A549 (cell line): ENCODE results near the gene RIF1. TPM values are rescaled to one million over a fixed set of nuclear protein-coding genes. Genes with fewer than 3 reads are reported as not detected.

Source experiments
- ATAC-seq, 2 experiments: fragments of 200-7000 bp in 1 of 2; fragments of >200 bp in 1 of 2; cut with Nextera tagmentation in 1 of 2; cut with Tn5 transposase in 1 of 2; 3 replicates each; pipeline versions ENCODE4 v1.8.0 to v1.9.1; 2018 to 2020; ENCODE audit warnings: mild to moderate bottlenecking in 1 of 2, moderate library complexity in 1 of 2
- CTCF ChIA-PET: fragments of 300-600 bp; sonication (Branson Sonifier 250); formaldehyde crosslinking; extraction: SDS; loops from one replicate; lab custom pipeline; 2021; ENCODE audit warnings: antibody characterized with exemption, inconsistent platforms; lab: Yijun Ruan, JAX
- POLR2A ChIA-PET: fragments of 350-600 bp; formaldehyde crosslinking; extraction: SDS; loops from one replicate; lab custom pipeline; 2021; ENCODE audit warnings: antibody characterized with exemption, inconsistent platforms; lab: Yijun Ruan, JAX
- DNase-seq, 2 experiments: peaks; one replicate each; pipeline versions ENCODE4 v3.0.0 to v3.0.0-alpha.2; 2011 to 2016; ENCODE audit warnings: low read depth in 1 of 2, low spot score in 1 of 2
- FAIRE-seq: peaks from 2 replicates; lab custom pipeline; 2011; peaks lifted over from hg19 to GRCh38; lab: Jason Lieb, UNC
- H3K27ac ChIP-seq, 2 experiments: fragments of >200 bp; sonication (Bioruptor Twin); formaldehyde crosslinking; 3 replicates each; pipeline ENCODE4 v1.5.1; 2016 to 2017
- H3K4me1 ChIP-seq: fragments of >200 bp; sonication (Bioruptor Twin); formaldehyde crosslinking; 3 replicates; pipeline ENCODE4 v1.6.1; 2016
- H3K4me2 ChIP-seq: fragments of >200 bp; sonication (Bioruptor Twin); formaldehyde crosslinking; 3 replicates; pipeline ENCODE4 v1.6.1; 2016
- H3K4me3 ChIP-seq: fragments of >200 bp; sonication (Bioruptor Twin); formaldehyde crosslinking; 3 replicates; pipeline ENCODE4 v1.5.1; 2016
- H3K9me3 ChIP-seq: fragments of >200 bp; sonication (Bioruptor Twin); formaldehyde crosslinking; 3 replicates; pipeline ENCODE4 v1.6.1; 2016
- BCL3 ChIP-seq: fragments of >200 bp; sonication (Bioruptor Twin); formaldehyde crosslinking; IDR thresholded peaks from 3 replicates; pipeline ENCODE4 v1.6.1; 2016
- CBX8 ChIP-seq: fragments of 200-600 bp; sonication (generic); IDR thresholded peaks from 2 replicates; pipeline ENCODE4 v1.6.1; 2016
- FOXS1 ChIP-seq: fragments of 250-450 bp; sonication (Bioruptor Pico); IDR thresholded peaks from 2 replicates; pipeline ENCODE4 v1.5.0; 2020; ENCODE audit warnings: mild to moderate bottlenecking, moderate library complexity
- GATA3 ChIP-seq: IDR thresholded peaks from 2 replicates; pipeline ENCODE4 v1.6.1; 2012; ENCODE audit warnings: borderline replicate concordance
- HMGXB4 ChIP-seq: fragments of 250-450 bp; sonication (Bioruptor Pico); IDR thresholded peaks from 2 replicates; pipeline ENCODE4 v1.5.0; 2021; ENCODE audit warnings: mild to moderate bottlenecking, moderate library complexity, borderline replicate concordance
- JUN ChIP-seq, 2 experiments: fragments of >200 bp; sonication (Bioruptor Twin); formaldehyde crosslinking; IDR thresholded peaks; 2 replicates in 1 of 2; 3 replicates in 1 of 2; pipeline ENCODE4 v1.6.1; 2016 to 2017
- KDM1A ChIP-seq: fragments of 200-600 bp; sonication (generic); IDR thresholded peaks from 2 replicates; pipeline ENCODE4 v1.6.1; 2016; ENCODE audit warnings: low read depth, mild to moderate bottlenecking
- MYC ChIP-seq: IDR thresholded peaks from 2 replicates; pipeline ENCODE4 v1.6.1; 2012; ENCODE audit warnings: mild to moderate bottlenecking, inconsistent platforms, low read length, improper control_type of control experiment, borderline replicate concordance
- POLR2A ChIP-seq: IDR thresholded peaks from 2 replicates; pipeline ENCODE4 v1.6.1; 2012; ENCODE audit warnings: mild to moderate bottlenecking, low read length
- POLR2AphosphoS2 ChIP-seq: conservative IDR thresholded peaks from 2 replicates; pipeline ENCODE4 v1.6.1; 2012; ENCODE audit warnings: low read length, improper control_type of control experiment, inconsistent platforms
- RAD21 ChIP-seq, 2 experiments: fragments of >200 bp in 1 of 2; sonication (Bioruptor Twin) in 1 of 2; formaldehyde crosslinking in 1 of 2; IDR thresholded peaks in 1 of 2; conservative IDR thresholded peaks in 1 of 2; 2 replicates in 1 of 2; 3 replicates in 1 of 2; pipeline ENCODE4 v1.6.1; 2012 to 2018; ENCODE audit warnings: inconsistent platforms in 1 of 2
- REST ChIP-seq: fragments of 200-600 bp; sonication (generic); IDR thresholded peaks from 2 replicates; pipeline ENCODE4 v1.6.1; 2016; ENCODE audit warnings: antibody characterized with exemption, mild to moderate bottlenecking, moderate library complexity
- SREBF2 ChIP-seq: fragments of 450-650 bp; IDR thresholded peaks from 2 replicates; pipeline ENCODE4 v1.6.1; 2014; ENCODE audit warnings: mild to moderate bottlenecking, moderate library complexity
- USF2 ChIP-seq: fragments of 450-650 bp; IDR thresholded peaks from 2 replicates; pipeline ENCODE4 v1.6.1; 2014; ENCODE audit warnings: antibody characterized with exemption
- ZC3H11A ChIP-seq: fragments of 450-650 bp; IDR thresholded peaks from 2 replicates; pipeline ENCODE4 v1.6.1; 2014; ENCODE audit warnings: antibody characterized with exemption, mild to moderate bottlenecking
- ZFP36 ChIP-seq: fragments of 450-650 bp; IDR thresholded peaks from 2 replicates; pipeline ENCODE4 v1.6.1; 2014; ENCODE audit warnings: borderline replicate concordance; ENCODE audit not compliant: partially characterized antibody
- WGBS: methylation state at CpG from one replicate; pipeline ENCODE4 v1.1.6; 2017; ENCODE audit errors: missing lambda C conversion rate; 5-methylcytosine and 5-hydroxymethylcytosine counted together
- polyA plus RNA-seq, 4 experiments: library from polyadenylated mRNA; depleted of rRNA in 3 of 4; stranded (reverse); fragments of >200 nt; fragmentation: RNase III in 1 of 4; extraction: RNeasy Plus Mini Kit Qiagen cat#74134 plus additional on column Dnase treatment in 1 of 4; gene quantifications; 2 replicates in 3 of 4; 3 replicates in 1 of 4; pipeline ENCODE4 v1.2.3, GENCODE V29; 2011 to 2017

Gene RIF1
- polyA plus RNA-seq, 2 of the 4 experiments (the other 2 are of a cell fraction): 15.5 to 28.7 TPM

- ChIA-PET POLR2A (no interaction called here), CTCF (interaction anchor here (1.4 kb wide), 1 partner anchor 10 kb away, joined by 3 read pairs; the partner anchor contains the start of gene RIF1)
Observed at GRCh38 chr2:151399981-151400380, 9.7 kb upstream of the RIF1 start.

More at GRCh38 chr2:151399981-151400380, 9.7 kb upstream of the RIF1 start:
- 91% methylated on average over 1 of the region's 1 CpG for WGBS
- DNase-seq (no peak), FAIRE-seq (no peak), ATAC-seq (no peak)
- Histone ChIP-seq H3K4me2 (no peak overlapping the region), H3K9me3 (no peaks in the 10 kb centered on the region), H3K27ac (no peak overlapping the region), H3K4me1 (no peaks in the 10 kb centered on the region), H3K4me3 (no peak overlapping the region)
- TF ChIP-seq MYC (no peak), GATA3 (no peak), ZFP36 (no peak), USF2 (no peak), HMGXB4 (no peak), POLR2A (no peak), RAD21 (conservative IDR thresholded peaks at IDR 0.05 in 1 of 2, IDR thresholded peaks at IDR 0.05 in 1 of 2) (no peak), POLR2AphosphoS2 (no peak), CBX8 (no peak), KDM1A (no peak), BCL3 (no peak), JUN (IDR thresholded peaks at IDR 0.05) (no peak), ZC3H11A (no peak), REST (no peak), FOXS1 (CRISPR knock-in tag) (no peak), SREBF2 (no peak)
